Measurements from ENCODE around the gene UBE2S. TPM values are rescaled to one million over a fixed set of nuclear protein-coding genes. Genes with fewer than 3 reads are reported as not detected.

UBE2S gene
- polyA plus RNA-seq, 1 donor from 2014 or later, result 119 TPM

- no peaks in the 10 kb centered on the region for H3K9me2 ChIP-seq (ENCODE audit: insufficient read depth, low read length)
- H3K9ac ChIP-seq (ENCODE audit: low read length), result no peak overlapping the region
- H3F3A ChIP-seq (ENCODE audit: insufficient read depth, low read length, poor library complexity, severe bottlenecking), result no peaks in the 10 kb centered on the region
- H3K9me3 ChIP-seq (ENCODE audit: low read length), result no peaks in the 10 kb centered on the region
- no peak overlapping the region for H3K4me2 ChIP-seq (ENCODE audit: low read length)
- no peak for TF ChIP-seq CTCF (IDR thresholded peaks at IDR 0.05; ENCODE audit: poor library complexity, severe bottlenecking)
- TF ChIP-seq SMC3 (conservative IDR thresholded peaks at IDR 0.05; ENCODE audit: poor library complexity), result no peak
- no peak for TF ChIP-seq REST (IDR thresholded peaks at IDR 0.05; ENCODE audit: borderline replicate concordance)
- no peak for TF ChIP-seq RAD21 (conservative IDR thresholded peaks at IDR 0.05)
- no peak for TF ChIP-seq MXI1 (conservative IDR thresholded peaks at IDR 0.05; ENCODE audit: poor library complexity, severe bottlenecking)
- TF ChIP-seq POLR2AphosphoS5 (IDR thresholded peaks at IDR 0.05), result no peak
- TF ChIP-seq EP300 (conservative IDR thresholded peaks at IDR 0.05; ENCODE audit: poor library complexity, severe bottlenecking), result no peak
- TF ChIP-seq EZH2 (IDR thresholded peaks at IDR 0.05; ENCODE audit: borderline replicate concordance, insufficient read depth, low read length, poor library complexity, severe bottlenecking), result no peak
- no peak for TF ChIP-seq TAF1 (IDR thresholded peaks at IDR 0.05; ENCODE audit: low read depth)
- no peaks in the 10 kb centered on the region for H4K20me1 ChIP-seq (ENCODE audit: insufficient read depth)
- no peaks in the 10 kb centered on the region for H3K36me3 ChIP-seq (ENCODE audit: insufficient read depth, low read length)
- H2AFZ ChIP-seq (ENCODE audit: low read depth, low read length), result no peak overlapping the region
- H3K79me2 ChIP-seq (replicated peaks; ENCODE audit: insufficient read depth, low read length), result no peaks in the 10 kb centered on the region
- H3K27ac ChIP-seq (ENCODE audit: low read length), result no peak overlapping the region
- H3K27me3 ChIP-seq (ENCODE audit: insufficient read depth, low read depth, low read length), result peaks cover 7% of the 10 kb centered on the region
- no peak overlapping the region for H3K4me3 ChIP-seq (ENCODE audit: low read length)
Measured at GRCh38 chr19:55360902-55361301, 46.7 kb downstream of the UBE2S start.

- Histone ChIP-seq H3K4me3 (ENCODE audit: low read length) (no peak overlapping the region), H4K20me1 (ENCODE audit: insufficient read depth) (no peaks in the 10 kb centered on the region), H3K27ac (ENCODE audit: low read length) (no peak overlapping the region), H3K9ac (ENCODE audit: low read length) (no peak overlapping the region), H2AFZ (ENCODE audit: low read depth, low read length) (no peak overlapping the region), H3K9me2 (ENCODE audit: insufficient read depth, low read length) (no peaks in the 10 kb centered on the region), H3K9me3 (ENCODE audit: low read length) (no peaks in the 10 kb centered on the region), H3K4me2 (ENCODE audit: low read length) (no peak overlapping the region), H3F3A (ENCODE audit: insufficient read depth, low read length, poor library complexity, severe bottlenecking) (no peaks in the 10 kb centered on the region), H3K27me3 (ENCODE audit: insufficient read depth, low read depth, low read length) (peaks cover 23% of the 10 kb centered on the region), H3K79me2 (replicated peaks; ENCODE audit: insufficient read depth, low read length) (no peaks in the 10 kb centered on the region), H3K36me3 (ENCODE audit: insufficient read depth, low read length) (no peaks in the 10 kb centered on the region)
- TF ChIP-seq SMC3 (conservative IDR thresholded peaks at IDR 0.05; ENCODE audit: poor library complexity), result no peak
Measured at GRCh38 chr19:55358943-55359908, 48.4 kb downstream of the UBE2S start.
